ENCODE measurements around the gene POLR2C. TPM values are rescaled to one million over a fixed set of nuclear protein-coding genes. Genes with fewer than 3 reads are reported as not detected.

POLR2C gene
- total RNA-seq, 1 experiment from 2014 or later = 85.6 TPM

DNA sequence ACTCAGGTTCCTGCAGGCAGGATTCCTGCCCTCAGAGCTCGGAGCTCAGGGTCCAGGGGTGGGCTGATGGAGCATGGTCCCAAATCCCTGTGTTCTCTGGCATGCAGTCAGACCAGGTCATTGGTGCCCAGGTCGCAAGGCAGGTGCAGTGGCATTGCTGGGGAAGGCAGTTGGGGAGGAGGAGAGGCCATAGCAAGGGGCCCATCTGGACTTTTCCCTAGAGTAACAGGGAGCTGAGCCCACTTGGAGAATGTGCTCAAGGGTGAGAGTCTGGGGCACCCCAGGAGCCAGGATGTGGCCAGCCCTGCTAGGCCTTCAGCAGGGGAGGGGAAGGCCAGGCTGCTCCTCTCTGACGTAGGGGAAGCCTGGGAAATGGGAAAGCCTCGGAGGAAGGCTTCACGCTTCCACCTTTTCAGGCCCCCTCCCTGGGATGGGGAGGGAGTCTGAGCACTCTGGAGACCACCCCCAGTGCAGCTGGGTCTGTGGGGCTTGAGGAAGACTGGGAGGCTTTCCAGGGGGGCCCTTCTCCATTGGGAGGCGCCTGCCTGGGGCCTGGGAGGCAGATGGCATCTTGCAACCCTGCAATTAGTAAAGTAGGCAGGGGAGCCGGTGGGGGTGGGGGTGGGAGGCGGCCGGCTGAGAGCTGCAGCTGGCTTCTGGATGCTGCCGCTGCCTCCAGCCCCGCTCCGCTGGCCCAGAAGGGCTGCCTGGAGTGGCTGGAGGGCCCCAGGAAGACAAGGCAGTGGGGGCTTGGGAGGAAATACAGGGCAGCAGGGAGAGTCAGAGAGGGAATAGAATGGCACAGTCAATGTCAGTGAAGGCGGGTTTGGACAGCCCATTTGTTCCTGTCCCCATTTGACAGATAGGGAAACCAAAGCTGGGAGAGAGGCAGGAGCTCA, 44.9 kb downstream of the POLR2C start:
- Histone ChIP-seq H3K18ac (ENCODE audit: insufficient read length, low read depth, low read length) (no peak overlapping the region), H2BK5ac (ENCODE audit: insufficient read length, low read length) (no peak overlapping the region), H3K4me1 (ENCODE audit: insufficient read depth, low read length) (no peaks in the 10 kb centered on the region), H3K23ac (ENCODE audit: insufficient read length, low read depth, low read length) (no peak overlapping the region), H3K9ac (ENCODE audit: extremely low read depth, insufficient read length, low read length) (no peak overlapping the region), H4K5ac (ENCODE audit: insufficient read length, low read depth, low read length) (no peak overlapping the region), H3K79me1 (ENCODE audit: insufficient read depth, low read depth, low read length, poor library complexity, severe bottlenecking) (no peaks in the 10 kb centered on the region), H2BK120ac (ENCODE audit: low read depth, low read length, poor library complexity, severe bottlenecking) (no peak overlapping the region), H2BK15ac (ENCODE audit: low read depth, low read length) (no peak overlapping the region), H4K8ac (replicated peaks; ENCODE audit: insufficient read length, low read depth, low read length) (no peak overlapping the region), H2AK5ac (ENCODE audit: insufficient read length, low read length) (no peak overlapping the region), H2AFZ (ENCODE audit: low read length) (no peak overlapping the region), H3K4ac (ENCODE audit: low read depth, low read length) (no peak overlapping the region), H3K79me2 (ENCODE audit: insufficient read depth, low read length) (no peaks in the 10 kb centered on the region), H4K20me1 (ENCODE audit: control insufficient read depth, insufficient read depth, insufficient read length) (no peaks in the 10 kb centered on the region), H3T11ph (ENCODE audit: low read length) (no peak overlapping the region), H3K27me3 (ENCODE audit: insufficient read depth, low read length) (no peaks in the 10 kb centered on the region), H3K23me2 (ENCODE audit: insufficient read length, low read depth, low read length, poor library complexity, severe bottlenecking) (no peaks in the 10 kb centered on the region), H4K91ac (ENCODE audit: insufficient read length, low read depth, low read length) (no peak overlapping the region), H3K14ac (ENCODE audit: insufficient read depth, low read length) (no peak overlapping the region), H3K4me2 (ENCODE audit: insufficient read depth, insufficient read length, low read length) (no peak overlapping the region), H3K27ac (ENCODE audit: insufficient read length, low read depth, low read length) (no peak overlapping the region), H2BK12ac (ENCODE audit: insufficient read length, low read depth, low read length) (no peak overlapping the region), H2BK20ac (ENCODE audit: low read depth, low read length, poor library complexity, severe bottlenecking) (no peak overlapping the region), H3K56ac (ENCODE audit: insufficient read length, low read depth, low read length) (no peak overlapping the region), H3K9me3 (ENCODE audit: control insufficient read depth, low read depth, low read length) (no peaks in the 10 kb centered on the region)
- WGBS (ENCODE audit: extremely low coverage, insufficient read length, low lambda C conversion rate) = no CpG with 5 or more reads among the region's 13 CpGs
- TF ChIP-seq, protein P1, sequence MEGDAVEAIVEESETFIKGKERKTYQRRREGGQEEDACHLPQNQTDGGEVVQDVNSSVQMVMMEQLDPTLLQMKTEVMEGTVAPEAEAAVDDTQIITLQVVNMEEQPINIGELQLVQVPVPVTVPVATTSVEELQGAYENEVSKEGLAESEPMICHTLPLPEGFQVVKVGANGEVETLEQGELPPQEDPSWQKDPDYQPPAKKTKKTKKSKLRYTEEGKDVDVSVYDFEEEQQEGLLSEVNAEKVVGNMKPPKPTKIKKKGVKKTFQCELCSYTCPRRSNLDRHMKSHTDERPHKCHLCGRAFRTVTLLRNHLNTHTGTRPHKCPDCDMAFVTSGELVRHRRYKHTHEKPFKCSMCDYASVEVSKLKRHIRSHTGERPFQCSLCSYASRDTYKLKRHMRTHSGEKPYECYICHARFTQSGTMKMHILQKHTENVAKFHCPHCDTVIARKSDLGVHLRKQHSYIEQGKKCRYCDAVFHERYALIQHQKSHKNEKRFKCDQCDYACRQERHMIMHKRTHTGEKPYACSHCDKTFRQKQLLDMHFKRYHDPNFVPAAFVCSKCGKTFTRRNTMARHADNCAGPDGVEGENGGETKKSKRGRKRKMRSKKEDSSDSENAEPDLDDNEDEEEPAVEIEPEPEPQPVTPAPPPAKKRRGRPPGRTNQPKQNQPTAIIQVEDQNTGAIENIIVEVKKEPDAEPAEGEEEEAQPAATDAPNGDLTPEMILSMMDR (conservative IDR thresholded peaks at IDR 0.05) = no peak
- peak overlapping the region in 1 of 2 experiments; percentile 14; a peak in 1 of 5 replicates for H3K4me3 Mint-ChIP-seq
- peaks cover 0 to 2% (median 0%) of the 10 kb centered on the region in 3 experiments; a peak in 1 of 7 replicates for H3K36me3 Mint-ChIP-seq (ENCODE audit: insufficient read depth in 1 of 3, low read depth in 3 of 3)
- peaks cover 14 to 27% of the 10 kb centered on the region in 2 experiments for H3K4me1 Mint-ChIP-seq
- peak overlapping the region in 1 of 3 experiments; percentile 5; a peak in 1 of 7 replicates for H3K27ac Mint-ChIP-seq
- no peak for DNase-seq
- peaks cover 6% of the 10 kb centered on the region for H3K27me3 Mint-ChIP-seq (ENCODE audit: low read depth)
- no peaks in the 10 kb centered on the region for H3K9me3 Mint-ChIP-seq

All from H9 (cell line).